H9 (cell line): ENCODE results near the gene MIB2. TPM values are rescaled to one million over a fixed set of nuclear protein-coding genes. Genes with fewer than 3 reads are reported as not detected.

Experiments used
- DNase-seq: peaks from one replicate; pipeline ENCODE4 v3.0.0-alpha.2; 2017
- H2AFZ ChIP-seq: one replicate; pipeline ENCODE4 v1.6.1; 2013; ENCODE audit warnings: mild to moderate bottlenecking, low read length, control low read depth, moderate library complexity
- H2AK5ac ChIP-seq: 2 replicates; pipeline ENCODE4 v1.6.1; 2013; ENCODE audit warnings: low read length, control low read depth, mixed read lengths; ENCODE audit not compliant: insufficient read length
- H2BK120ac ChIP-seq: one replicate; pipeline ENCODE4 v1.6.1; 2013; ENCODE audit warnings: low read depth, mild to moderate bottlenecking, low read length, control low read depth, inconsistent platforms; ENCODE audit not compliant: poor library complexity, severe bottlenecking
- H2BK12ac ChIP-seq: 2 replicates; pipeline ENCODE4 v1.6.1; 2013; ENCODE audit warnings: low read length, control low read depth, mixed read lengths, low read depth; ENCODE audit not compliant: insufficient read length
- H2BK15ac ChIP-seq: 2 replicates; pipeline ENCODE4 v1.6.1; 2013; ENCODE audit warnings: low read depth, low read length, control low read depth
- H2BK20ac ChIP-seq: one replicate; pipeline ENCODE4 v1.6.1; 2013; ENCODE audit warnings: low read depth, mild to moderate bottlenecking, low read length, control low read depth, inconsistent platforms; ENCODE audit not compliant: poor library complexity, severe bottlenecking
- H2BK5ac ChIP-seq: 2 replicates; pipeline ENCODE4 v1.6.1; 2013; ENCODE audit warnings: low read length, control low read depth, mixed read lengths; ENCODE audit not compliant: insufficient read length
- H3K14ac ChIP-seq: 2 replicates; pipeline ENCODE4 v1.6.1; 2013; ENCODE audit warnings: low read length, control low read depth; ENCODE audit not compliant: insufficient read depth
- H3K18ac ChIP-seq: 2 replicates; pipeline ENCODE4 v1.6.1; 2013; ENCODE audit warnings: low read depth, mild to moderate bottlenecking, mixed read lengths, low read length, control low read depth; ENCODE audit not compliant: insufficient read length
- H3K23ac ChIP-seq: 2 replicates; pipeline ENCODE4 v1.6.1; 2013; ENCODE audit warnings: low read length, control low read depth, mixed read lengths, low read depth; ENCODE audit not compliant: insufficient read length
- H3K23me2 ChIP-seq: 2 replicates; pipeline ENCODE4 v1.6.1; 2013; ENCODE audit warnings: low read depth, mild to moderate bottlenecking, mixed read lengths, low read length, control low read depth; ENCODE audit not compliant: insufficient read length, poor library complexity, severe bottlenecking
- H3K27ac ChIP-seq: 2 replicates; pipeline ENCODE4 v1.5.1; 2013; ENCODE audit warnings: low read length, control low read depth, mixed read lengths, low read depth; ENCODE audit not compliant: insufficient read length
- H3K27me3 ChIP-seq: 2 replicates; pipeline ENCODE4 v1.6.1; 2013; ENCODE audit warnings: low read length, control low read depth, inconsistent platforms; ENCODE audit not compliant: insufficient read depth
- H3K4ac ChIP-seq: 2 replicates; pipeline ENCODE4 v1.6.1; 2013; ENCODE audit warnings: low read depth, mild to moderate bottlenecking, control low read depth, inconsistent platforms, low read length, moderate library complexity
- H3K4me1 ChIP-seq: 2 replicates; pipeline ENCODE4 v1.6.1; 2013; ENCODE audit warnings: low read length, control low read depth, inconsistent platforms; ENCODE audit not compliant: insufficient read depth
- H3K4me2 ChIP-seq: 2 replicates; pipeline ENCODE4 v1.6.1; 2013; ENCODE audit warnings: low read length, control low read depth, mixed read lengths; ENCODE audit not compliant: insufficient read length, insufficient read depth
- H3K56ac ChIP-seq: 2 replicates; pipeline ENCODE4 v1.6.1; 2013; ENCODE audit warnings: low read depth, mild to moderate bottlenecking, mixed read lengths, low read length, control low read depth; ENCODE audit not compliant: insufficient read length
- H3K79me1 ChIP-seq: 2 replicates; pipeline ENCODE4 v1.6.1; 2013; ENCODE audit warnings: low read depth, mild to moderate bottlenecking, moderate library complexity, low read length, control low read depth, inconsistent platforms; ENCODE audit not compliant: insufficient read depth, poor library complexity, severe bottlenecking
- H3K79me2 ChIP-seq: 2 replicates; pipeline ENCODE4 v1.6.1; 2013; ENCODE audit warnings: low read length, control low read depth, inconsistent platforms; ENCODE audit not compliant: insufficient read depth
- H3K9ac ChIP-seq: 2 replicates; pipeline ENCODE4 v1.6.1; 2013; ENCODE audit warnings: low read length, control low read depth, mixed read lengths; ENCODE audit not compliant: insufficient read length; ENCODE audit errors: extremely low read depth
- H3K9me3 ChIP-seq: one replicate; pipeline ENCODE4 v1.6.1; 2013; ENCODE audit warnings: low read depth, low read length, inconsistent platforms; ENCODE audit not compliant: control insufficient read depth
- H3T11ph ChIP-seq: one replicate; pipeline ENCODE4 v1.6.1; 2013; ENCODE audit warnings: mild to moderate bottlenecking, low read length, control low read depth, inconsistent platforms
- H4K20me1 ChIP-seq: one replicate; pipeline ENCODE4 v1.6.1; 2013; ENCODE audit not compliant: control insufficient read depth, insufficient read length, insufficient read depth
- H4K5ac ChIP-seq: 2 replicates; pipeline ENCODE4 v1.6.1; 2013; ENCODE audit warnings: low read depth, mild to moderate bottlenecking, mixed read lengths, low read length, control low read depth; ENCODE audit not compliant: insufficient read length
- H4K8ac ChIP-seq: replicated peaks from 2 replicates; pipeline ENCODE4 v1.6.1; 2013; ENCODE audit warnings: low read length, control low read depth, mixed read lengths, low read depth; ENCODE audit not compliant: insufficient read length
- H4K91ac ChIP-seq: 2 replicates; pipeline ENCODE4 v1.6.1; 2013; ENCODE audit warnings: low read depth, mild to moderate bottlenecking, moderate library complexity, mixed read lengths, low read length, control low read depth; ENCODE audit not compliant: insufficient read length
- H3K27ac Mint-ChIP-seq, 3 experiments: 2 replicates in 2 of 3; 3 replicates in 1 of 3; pipeline ENCODE4 v1.8.0; 2020 to 2021; ENCODE audit warnings: mixed read lengths in 3 of 3, mild to moderate bottlenecking in 1 of 3, moderate library complexity in 1 of 3
- H3K27me3 Mint-ChIP-seq: 2 replicates; pipeline ENCODE4 v1.8.0; 2021; ENCODE audit warnings: low read depth, mild to moderate bottlenecking, moderate library complexity, mixed read lengths
- H3K36me3 Mint-ChIP-seq, 3 experiments: 2 replicates in 2 of 3; 3 replicates in 1 of 3; pipeline ENCODE4 v1.8.0; 2020 to 2021; ENCODE audit warnings: low read depth in 3 of 3, mixed read lengths in 3 of 3; ENCODE audit not compliant: insufficient read depth in 1 of 3
- H3K4me1 Mint-ChIP-seq, 2 experiments: 2 replicates each; pipeline ENCODE4 v1.8.0; 2020; ENCODE audit warnings: mixed read lengths in 2 of 2
- H3K4me3 Mint-ChIP-seq, 2 experiments: 2 replicates in 1 of 2; 3 replicates in 1 of 2; pipeline ENCODE4 v1.8.0; 2020 to 2021; ENCODE audit warnings: mild to moderate bottlenecking in 2 of 2, mixed read lengths in 2 of 2, moderate library complexity in 1 of 2
- H3K9me3 Mint-ChIP-seq, 2 experiments: 2 replicates in 1 of 2; 3 replicates in 1 of 2; pipeline ENCODE4 v1.8.0; 2020; ENCODE audit warnings: mild to moderate bottlenecking in 2 of 2, mixed read lengths in 2 of 2, moderate library complexity in 1 of 2
- CTCF ChIP-seq: fragments of 200-600 bp; sonication (generic); conservative IDR thresholded peaks from 3 replicates; pipeline ENCODE4 v1.8.0; 2021; ENCODE audit warnings: antibody characterized with exemption, mild to moderate bottlenecking
- WGBS: extraction: QIAGEN DNeasy Blood & Tissue Kit; methylation state at CpG from one replicate; pipeline ENCODE4 v1.1.7; 2013; ENCODE audit warnings: missing lambda C conversion rate, low lambda C conversion rate, mixed read lengths; ENCODE audit not compliant: insufficient read length; ENCODE audit errors: extremely low coverage; 5-methylcytosine and 5-hydroxymethylcytosine counted together
- total RNA-seq: library from RNA; stranded (reverse); gene quantifications from 2 replicates; pipeline ENCODE4 v1.2.1, GENCODE V29; 2021

The MIB2 gene
- total RNA-seq, 1 experiment from 2014 or later, result 77.8 TPM

GRCh38 chr1:1596493-1597274 is 18.6 kb upstream of the MIB2 start:
- H3K4me1 Mint-ChIP-seq, result peaks cover 4 to 12% of the 10 kb centered on the region in 2 experiments
- H3K9me3 ChIP-seq, result no peaks in the 10 kb centered on the region
- H3K9me3 Mint-ChIP-seq, result no peaks in the 10 kb centered on the region
- H3K9ac ChIP-seq, result no peak overlapping the region
- no peak overlapping the region; the same call in 1 of the 2 replicates for H3K14ac ChIP-seq
- H3K56ac ChIP-seq, result no peak overlapping the region
- H3K4ac ChIP-seq, result no peak overlapping the region
- no peak overlapping the region for H3K18ac ChIP-seq
- H3K27me3 Mint-ChIP-seq, result peaks cover 36% of the 10 kb centered on the region
- H3K4me3 Mint-ChIP-seq, result no peak overlapping the region
- H3K23ac ChIP-seq, result no peak overlapping the region
- H3K27ac Mint-ChIP-seq, result no peak overlapping the region
- H4K20me1 ChIP-seq, result no peaks in the 10 kb centered on the region
- no peak overlapping the region for H2AFZ ChIP-seq
- H3T11ph ChIP-seq, result no peak overlapping the region
- H3K27ac ChIP-seq, result no peak overlapping the region
- no peak overlapping the region for H2BK20ac ChIP-seq
- H3K27me3 ChIP-seq, result no peaks in the 10 kb centered on the region; the same call in 1 of the 2 replicates
- H2BK12ac ChIP-seq, result no peak overlapping the region
- no peak overlapping the region for H2BK15ac ChIP-seq
- no peaks in the 10 kb centered on the region for H3K79me2 ChIP-seq
- TF ChIP-seq CTCF, result no peak
- no peak overlapping the region for H4K91ac ChIP-seq
- WGBS, result no CpG with 5 or more reads among the region's 12 CpGs
- H2BK120ac ChIP-seq, result no peak overlapping the region
- no peak for DNase-seq
- no peak overlapping the region for H3K4me2 ChIP-seq
- no peaks in the 10 kb centered on the region for H3K79me1 ChIP-seq
- no peak overlapping the region for H4K8ac ChIP-seq
- peaks cover 8% of the 10 kb centered on the region for H3K23me2 ChIP-seq
- H4K5ac ChIP-seq, result no peak overlapping the region
- no peaks in the 10 kb centered on the region for H3K36me3 Mint-ChIP-seq
- no peaks in the 10 kb centered on the region for H3K4me1 ChIP-seq
- no peak overlapping the region for H2BK5ac ChIP-seq
- no peak overlapping the region for H2AK5ac ChIP-seq
